ENCODE data around the gene CDKAL1. TPM values are rescaled to one million over a fixed set of nuclear protein-coding genes. Genes with fewer than 3 reads are reported as not detected.
A peak's percentile ranks its signal among the peaks of the same experiment; 100 is the strongest.

The CDKAL1 gene
- total and polyA plus RNA-seq, 9 of the 15 experiments (the other 6 are each of a cell fraction or from before 2014, with no cell fraction given): 11.2 to 36.3 (median 20.1) TPM

- TF ChIP-seq CAMTA2 (CRISPR knock-in tag; conservative IDR thresholded peaks at IDR 0.05): no peak
- TF ChIP-seq SRF (CRISPR knock-in tag; IDR thresholded peaks at IDR 0.05): 0 out of 4 replicates have a peak, but pooled peaks of 1 of the 2 experiments have one; percentile 37
- no peak for TF ChIP-seq FOXJ3 (CRISPR knock-in tag; IDR thresholded peaks at IDR 0.05)
- no peak; the same call in 1 of the 2 replicates for TF ChIP-seq ZZZ3 (IDR thresholded peaks at IDR 0.05)
- TF ChIP-seq GTF2B (IDR thresholded peaks at IDR 0.05; ENCODE audit: extremely low read depth, insufficient read length): no peak
- TF ChIP-seq STAT5A (IDR thresholded peaks at IDR 0.05; ENCODE audit: borderline replicate concordance, low read length): peak; percentile 35; the same call in 1 of the 2 replicates
- no peak for TF ChIP-seq BCOR (IDR thresholded peaks at IDR 0.05)
- TF ChIP-seq E2F3 (CRISPR knock-in tag; IDR thresholded peaks at IDR 0.05): peak; percentile 65; the same call in 1 of the 2 replicates
- 0 out of 2 replicates have a peak, but pooled peaks have one; percentile 16 for TF ChIP-seq ESRRA (IDR thresholded peaks at IDR 0.05; ENCODE audit: borderline replicate concordance, low read depth)
- TF ChIP-seq ELF1 (tag; IDR thresholded peaks at IDR 0.05): peak; percentile 85
- TF ChIP-seq RCOR1 (IDR thresholded peaks at IDR 0.05; ENCODE audit: borderline replicate concordance in 1 of 2, low read depth in 2 of 2, low read length in 2 of 2): 0 out of 4 replicates have a peak, but pooled peaks of 1 of the 2 experiments have one; percentile 10
- no peak for TF ChIP-seq GTF2A2 (tag; IDR thresholded peaks at IDR 0.05)
- TF ChIP-seq PHF8 (IDR thresholded peaks at IDR 0.05; ENCODE audit: borderline replicate concordance, low read length): peak; percentile 84; the same call in 1 of the 2 replicates
- no peak for TF ChIP-seq ESRRB (CRISPR knock-in tag; IDR thresholded peaks at IDR 0.05; ENCODE audit: borderline replicate concordance)
- no peak for TF ChIP-seq ZNF764 (CRISPR knock-in tag; IDR thresholded peaks at IDR 0.05; ENCODE audit: low read depth)
- no peak for TF ChIP-seq MCM2 (IDR thresholded peaks at IDR 0.05; ENCODE audit: low read depth)
- 0 out of 2 replicates have a peak, but pooled peaks have one; percentile 59 for TF ChIP-seq KDM2B (CRISPR knock-in tag; IDR thresholded peaks at IDR 0.05)
- no peak for TF ChIP-seq ZNF165 (CRISPR knock-in tag; IDR thresholded peaks at IDR 0.05; ENCODE audit: borderline replicate concordance)
- peak; percentile 68 for TF ChIP-seq POLR2G (IDR thresholded peaks at IDR 0.05; ENCODE audit: low read depth, low read length)
- TF ChIP-seq NCOA4 (IDR thresholded peaks at IDR 0.05; ENCODE audit: partially characterized antibody): no peak
- peak in 1 of 2 experiments; percentile 12; a peak in 1 of 4 replicates for TF ChIP-seq ARNT (IDR thresholded peaks at IDR 0.05)
- TF ChIP-seq ZNF217 (CRISPR knock-in tag; IDR thresholded peaks at IDR 0.05): no peak
- TF ChIP-seq MXD1 (CRISPR knock-in tag; IDR thresholded peaks at IDR 0.05; ENCODE audit: borderline replicate concordance, poor library complexity, severe bottlenecking): peak; percentile 51
- TF ChIP-seq SAP30 (IDR thresholded peaks at IDR 0.05; ENCODE audit: borderline replicate concordance, insufficient read depth, low read depth, low read length, poor library complexity, severe bottlenecking): peak; percentile 75
- TF ChIP-seq ADNP (tag; IDR thresholded peaks at IDR 0.05): no peak
- peak in 1 of 2 experiments; percentile 8; a peak in 1 of 4 replicates for TF ChIP-seq FOXA3 (CRISPR knock-in tag; conservative IDR thresholded peaks at IDR 0.05 in 1 of 2, IDR thresholded peaks at IDR 0.05 in 1 of 2)
Observed at GRCh38 chr6:20534295-20535262, at the start of gene CDKAL1 (continued).

Measured in K562 (cell line).